H4 (cell line): ENCODE data around the gene TMEM255B. TPM values are rescaled to one million over a fixed set of nuclear protein-coding genes. Genes with fewer than 3 reads are reported as not detected.
"Not testable (repeated sequence)": the region's sequence is repeated elsewhere in the genome, so short reads cannot be mapped to it uniquely, and the experiment has no call there.

Experiments used
- DNase-seq: peaks from one replicate; pipeline ENCODE4 v3.0.0-alpha.2; 2015; ENCODE audit warnings: low spot score
- total RNA-seq: library from RNA; depleted of rRNA; stranded (reverse); fragments of >200 nt; shearing (Covaris generic); gene quantifications from 2 replicates; pipeline ENCODE4 v1.2.3, GENCODE V29; 2014

The TMEM255B gene
- total RNA-seq, 1 experiment from 2014 or later: 2.1 TPM

GRCh38 chr13:113734826-113735125, 24.2 kb upstream of the TMEM255B start:
- no peak for DNase-seq

- no peak for DNase-seq
These were observed 23.8 kb upstream of the TMEM255B start for GRCh38 chr13:113735194-113735593.

DNA sequence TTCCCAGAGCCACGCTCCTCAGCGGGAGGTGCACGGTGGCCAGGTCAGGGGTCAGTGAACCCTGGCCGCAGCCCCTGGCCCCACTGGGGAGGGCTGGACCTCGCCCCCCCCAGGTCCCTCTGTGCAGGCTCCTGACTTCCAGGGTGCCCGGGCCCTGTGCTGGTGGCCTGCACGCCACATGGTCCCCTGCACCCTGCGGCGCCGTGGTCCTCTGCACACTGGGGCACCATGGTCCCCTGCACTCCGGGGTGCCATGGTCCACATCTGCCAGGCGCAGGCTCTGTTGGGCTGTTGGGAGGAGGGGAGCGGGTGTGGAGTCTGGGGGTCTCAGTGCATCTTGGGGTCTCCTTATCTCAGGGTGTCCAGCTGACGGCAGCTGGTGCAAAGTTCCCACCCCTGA, 23.3 kb upstream of the TMEM255B start:
- DNase-seq: no peak

GRCh38 chr13:113736258-113736731, 22.7 kb upstream of the TMEM255B start:
- DNase-seq: no peak

GRCh38 chr13:113737803-113738202, 21.2 kb upstream of the TMEM255B start:
- no peak for DNase-seq

- DNase-seq: no peak
These were observed 19.3 kb upstream of the TMEM255B start for GRCh38 chr13:113739527-113740285.

DNA sequence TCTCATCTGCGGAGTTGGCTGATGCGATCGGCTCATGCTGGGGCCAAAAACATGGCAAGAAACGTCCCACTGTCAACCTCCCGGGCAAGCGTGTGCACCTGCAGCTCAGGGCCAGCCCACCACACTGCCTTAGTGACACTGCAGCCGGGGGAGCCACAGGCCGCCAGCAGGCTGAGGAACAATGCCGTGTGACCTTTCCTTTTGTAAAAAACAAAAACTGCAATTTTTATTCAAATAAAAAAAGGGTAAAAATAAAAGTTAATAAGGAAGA, 18.8 kb upstream of the TMEM255B start:
- DNase-seq: no peak

DNA sequence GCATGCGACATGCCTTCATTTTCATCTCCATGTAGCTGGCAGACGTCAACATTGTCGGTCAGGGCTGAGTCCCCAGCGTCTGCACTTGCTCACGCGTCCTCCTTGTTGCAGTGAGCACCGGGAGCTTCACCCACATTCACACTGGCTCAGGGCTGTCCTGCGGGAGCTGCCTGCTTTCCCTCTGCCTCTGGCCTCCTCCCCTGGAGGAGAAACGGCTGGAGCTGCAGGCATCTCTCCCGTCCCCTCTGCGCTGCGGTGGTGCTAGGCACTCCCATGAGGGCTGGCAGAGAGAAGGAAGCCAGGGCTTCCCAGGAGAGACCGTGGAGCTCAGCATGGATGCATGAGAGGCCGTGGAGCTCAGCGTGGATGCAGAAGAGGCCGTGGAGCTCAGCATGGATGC, 18.4 kb upstream of the TMEM255B start:
- no peak for DNase-seq

DNA sequence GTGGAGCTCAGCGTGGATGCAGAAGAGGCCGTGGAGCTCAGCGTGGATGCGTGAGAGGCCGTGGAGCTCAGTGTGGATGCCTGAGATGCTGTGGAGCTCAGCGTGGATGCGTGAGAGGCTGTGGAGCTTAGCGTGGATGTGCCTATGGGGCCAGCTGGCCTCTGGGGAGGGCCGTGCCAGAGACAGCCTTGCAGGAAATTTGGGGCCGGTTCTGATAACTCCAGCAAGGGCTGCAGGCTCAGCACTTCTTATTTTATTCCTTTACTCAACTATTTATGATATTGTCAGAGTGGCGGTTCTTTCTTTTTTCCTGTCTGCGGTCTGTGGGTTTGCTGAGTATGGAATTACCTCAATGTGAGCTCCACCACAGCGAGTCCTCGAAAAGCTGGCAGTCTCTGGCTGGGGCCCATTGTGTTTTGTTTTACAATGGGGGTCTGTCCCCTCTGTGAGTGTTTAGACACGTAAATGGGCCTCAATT, 17.8 kb upstream of the TMEM255B start:
- no peak for DNase-seq

- DNase-seq: peak; percentile 70
These were observed 17.0 kb upstream of the TMEM255B start for GRCh38 chr13:113742000-113742441.

GRCh38 chr13:113742445-113743120, 16.4 kb upstream of the TMEM255B start:
- DNase-seq: no peak

DNA sequence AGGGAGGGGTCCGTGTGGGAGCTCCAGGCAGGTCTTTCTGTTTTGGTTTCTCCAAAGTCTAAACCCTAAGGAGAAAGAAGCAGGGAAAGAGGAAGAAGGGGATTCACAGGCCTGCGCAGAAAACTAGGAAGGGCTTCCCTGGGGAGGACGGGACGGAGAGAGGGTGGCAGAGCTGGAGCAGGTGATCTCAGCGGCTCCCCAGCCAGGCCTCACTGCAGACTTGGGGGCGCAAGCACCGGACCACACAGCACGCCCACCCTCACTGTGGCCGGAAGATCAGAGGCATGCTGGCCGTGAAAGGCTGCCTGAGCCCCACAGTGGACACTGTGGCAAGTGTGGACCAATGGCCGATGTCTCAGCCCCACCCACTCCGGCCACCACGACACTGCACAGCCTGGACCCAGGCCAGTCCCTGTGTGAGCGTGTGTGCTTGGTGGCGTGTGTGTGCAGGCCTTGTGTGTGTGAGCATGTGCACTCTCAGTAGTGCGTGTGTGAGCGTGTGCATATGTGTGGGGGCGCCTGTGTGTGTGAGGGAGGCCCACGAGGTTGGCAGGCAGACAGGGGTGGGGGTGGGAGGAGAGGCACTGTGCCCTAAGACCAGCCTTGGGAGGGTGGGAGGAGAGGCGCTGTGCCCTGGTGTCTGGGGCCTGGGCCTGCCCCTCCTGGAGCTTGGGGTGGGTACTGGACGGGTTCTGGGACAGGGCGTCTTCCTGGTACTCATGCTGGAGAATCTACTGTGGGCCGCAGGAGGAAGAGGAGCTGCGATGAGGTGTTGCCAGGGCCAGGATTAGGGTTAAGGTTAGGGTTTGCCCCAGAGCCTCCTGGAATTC, 15.4 kb upstream of the TMEM255B start:
- no peak for DNase-seq

DNA sequence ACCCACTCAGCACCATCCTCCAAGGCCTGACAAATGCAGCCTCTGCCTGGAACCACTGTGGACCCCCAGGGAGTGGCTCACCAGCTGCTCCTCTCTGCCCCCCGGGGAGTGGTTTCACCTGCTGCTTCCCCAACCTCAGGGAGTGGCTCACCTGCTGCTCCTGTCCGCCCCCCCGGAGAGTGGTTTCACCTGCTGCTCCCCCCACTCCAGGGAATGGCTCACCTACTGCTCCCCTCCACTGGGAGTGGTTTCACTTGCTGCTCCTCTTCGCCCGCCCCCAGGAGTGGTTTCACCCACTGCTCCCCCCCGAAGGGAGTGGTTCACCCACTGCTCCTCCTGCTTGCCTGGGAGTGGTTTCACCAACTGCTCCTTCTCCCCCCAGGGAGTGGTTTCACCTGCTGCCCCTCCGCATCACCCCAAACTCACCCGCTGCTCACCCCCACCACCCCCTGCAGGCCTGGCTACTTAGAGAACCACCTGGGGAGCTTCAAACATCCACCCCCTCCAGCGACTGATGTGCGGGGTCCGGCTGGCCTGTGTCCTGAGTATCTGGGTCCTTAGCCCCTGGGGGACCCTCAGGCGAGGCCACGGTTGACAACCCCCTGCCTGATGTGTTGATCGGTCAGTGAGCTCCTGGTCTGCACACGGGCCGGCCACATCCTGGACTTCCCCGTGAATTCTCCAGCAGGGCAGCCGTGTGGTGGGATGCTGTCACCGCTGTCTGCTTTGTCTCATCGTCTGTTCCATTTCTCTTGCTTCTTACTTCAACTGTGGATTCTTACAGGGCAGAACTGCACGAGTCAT, 14.6 kb upstream of the TMEM255B start:
- no peak for DNase-seq

- DNase-seq: no peak
These were observed 14.0 kb upstream of the TMEM255B start for GRCh38 chr13:113745059-113745458.

DNA sequence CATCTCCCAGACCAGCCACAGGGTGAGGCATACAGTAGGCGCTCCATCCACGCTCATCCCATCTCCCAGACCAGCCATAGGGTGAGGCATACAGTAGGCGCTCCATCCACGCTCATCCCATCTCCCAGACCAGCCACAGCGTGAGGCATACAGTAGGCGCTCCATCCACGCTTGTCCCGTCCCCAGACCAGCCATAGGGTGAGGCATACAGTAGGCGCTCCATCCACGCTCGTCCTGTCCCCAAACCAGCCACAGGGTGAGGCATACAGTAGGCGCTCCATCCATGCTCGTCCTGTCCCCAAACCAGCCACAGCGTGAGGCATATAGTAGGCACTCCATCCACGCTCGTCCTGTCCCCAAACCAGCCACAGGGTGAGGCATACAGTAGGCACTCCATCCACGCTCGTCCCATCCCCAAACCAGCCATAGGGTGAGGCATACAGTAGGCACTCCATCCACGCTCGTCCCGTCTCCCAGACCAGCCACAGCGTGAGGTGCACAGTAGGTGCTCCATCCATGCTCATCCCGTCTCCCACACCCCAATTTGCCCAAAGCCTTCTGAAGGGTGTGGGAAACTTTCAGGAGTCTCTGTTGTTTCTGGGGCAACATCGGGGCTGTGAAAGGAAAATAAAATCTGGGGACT, 13.4 kb upstream of the TMEM255B start:
- DNase-seq: not testable (repeated sequence)

DNA sequence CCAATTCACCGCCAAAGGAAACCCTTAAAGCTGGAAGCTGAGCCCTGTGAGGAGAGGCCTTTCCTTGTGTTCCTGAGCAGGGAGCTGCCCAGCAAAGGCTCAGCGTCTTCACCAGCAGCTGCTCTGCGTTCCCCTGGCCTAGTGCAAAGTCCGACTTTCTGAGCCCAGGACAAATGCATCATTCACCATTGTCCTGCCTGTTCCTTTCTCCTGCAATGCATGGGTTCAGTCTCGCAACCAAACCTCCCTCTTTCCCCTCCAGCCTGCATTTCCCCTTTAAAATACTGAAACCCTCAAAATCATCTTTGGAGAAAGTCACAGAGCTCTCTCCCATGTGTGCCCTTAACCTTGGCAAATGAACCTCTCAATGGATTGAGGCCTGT, 12.9 kb upstream of the TMEM255B start:
- no peak for DNase-seq

GRCh38 chr13:113746671-113747070, 12.4 kb upstream of the TMEM255B start:
- no peak for DNase-seq

- no peak for DNase-seq
These were observed 11.7 kb upstream of the TMEM255B start for GRCh38 chr13:113747291-113747833.

DNA sequence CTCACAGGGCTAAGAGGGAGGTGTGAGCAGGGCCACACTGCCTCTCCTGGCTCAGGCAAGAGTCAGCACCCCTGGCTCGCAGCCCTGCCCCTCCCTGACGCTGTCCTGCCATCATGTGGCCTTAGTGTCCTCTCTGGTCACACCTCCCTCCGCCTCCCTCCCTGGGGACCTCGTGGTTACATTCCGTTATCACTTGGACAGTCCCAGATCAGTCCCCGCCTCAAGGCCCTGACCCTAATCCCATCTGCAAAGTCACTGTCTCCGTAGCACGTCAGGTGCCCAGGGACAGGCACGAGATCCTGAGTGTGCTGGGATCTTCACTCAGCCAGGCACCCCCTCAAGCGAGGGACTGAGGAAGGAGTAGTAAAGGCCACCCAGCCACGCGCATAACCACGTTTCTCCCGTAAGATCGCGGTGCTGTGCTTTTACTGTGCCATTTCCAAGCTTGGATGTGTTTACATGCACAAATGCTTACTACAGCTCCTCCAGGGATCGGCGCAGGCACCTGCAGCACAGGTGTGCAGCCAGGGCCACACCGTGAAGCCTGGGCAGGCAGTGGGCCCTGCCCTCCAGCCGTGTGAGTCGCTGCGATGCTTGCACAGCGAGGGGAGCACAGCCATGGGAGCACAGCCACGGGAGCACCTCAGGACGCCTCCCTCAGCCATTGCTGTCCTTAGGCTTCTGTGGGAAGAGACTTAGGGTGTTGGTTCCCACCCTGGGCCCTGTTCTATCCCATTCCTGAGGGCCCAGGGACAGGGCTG, 10.7 kb upstream of the TMEM255B start:
- DNase-seq: no peak

DNA sequence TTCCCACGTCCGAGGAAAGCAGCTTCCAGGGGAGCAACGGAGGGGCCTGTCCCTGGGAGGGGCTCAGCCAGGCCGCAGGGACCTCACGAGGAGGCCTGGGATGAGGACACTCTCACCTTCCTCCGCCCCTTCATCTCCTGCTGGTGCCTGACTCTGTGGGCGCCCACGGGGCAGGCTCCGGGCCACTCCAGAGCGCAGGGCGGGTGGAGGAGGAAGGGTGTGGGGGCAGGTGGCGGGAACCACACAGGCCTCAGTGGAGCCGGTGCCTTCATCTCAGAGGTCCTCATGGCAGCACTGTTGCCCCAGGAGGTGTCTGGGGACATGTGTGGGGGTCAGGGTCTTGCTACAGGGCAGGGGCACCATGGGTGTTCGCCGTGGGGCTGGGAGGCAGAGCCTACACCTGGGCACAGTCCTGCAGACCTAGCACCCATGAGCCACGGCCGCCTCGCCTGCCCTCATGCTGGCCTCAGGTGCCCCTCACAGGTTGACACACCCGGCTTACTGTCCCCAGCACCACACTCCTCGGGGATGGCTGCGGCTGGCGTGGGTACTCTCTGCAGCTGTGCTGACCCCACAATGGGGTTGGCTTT, 10.1 kb upstream of the TMEM255B start:
- no peak for DNase-seq
